ENCODE results near the gene RBP3. TPM values are rescaled to one million over a fixed set of nuclear protein-coding genes. Genes with fewer than 3 reads are reported as not detected.

RBP3 gene
- total RNA-seq, 1 experiment from 2014 or later, result not detected

DNA sequence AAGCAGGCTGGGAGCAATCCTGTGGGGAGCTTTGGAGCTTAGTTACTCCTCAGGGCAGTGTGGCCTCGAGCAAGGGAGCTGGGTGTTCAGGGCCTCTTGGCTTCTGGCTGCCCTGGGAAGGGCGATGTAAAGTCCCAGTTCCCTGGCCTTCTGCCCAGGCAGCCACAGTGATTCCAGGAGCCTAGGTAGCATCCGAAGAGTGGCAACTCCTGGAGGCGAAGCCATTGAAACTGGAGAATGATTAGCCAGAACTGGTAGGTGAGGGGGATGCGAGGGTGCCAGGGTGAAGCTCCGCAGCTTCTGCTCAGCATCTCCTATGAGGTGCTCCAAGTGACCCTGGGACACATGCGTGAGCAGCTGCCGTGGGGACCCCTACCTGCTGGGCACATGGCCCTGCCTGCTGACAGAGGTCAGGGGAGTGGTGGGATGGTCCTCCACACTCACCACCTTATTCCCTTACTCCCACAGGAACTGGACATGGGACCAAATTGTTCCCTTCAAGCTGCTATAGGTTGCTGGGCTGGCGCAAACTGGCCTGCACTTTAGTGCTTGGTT lies 33.7 kb upstream of the RBP3 start:
- no peak overlapping the region for H2AFZ ChIP-seq (ENCODE audit: low read depth, low read length, poor library complexity, severe bottlenecking)
- POLR2A ChIA-PET, result no interaction called here
- H3K27ac ChIP-seq (ENCODE audit: low read depth, low read length), result no peak overlapping the region
- ATAC-seq (no peak), DNase-seq (ENCODE audit: low read depth, low spot score) (no peak)
- CTCF ChIA-PET, result interaction anchor here (4.5 kb wide), 1 partner anchor 267 kb away, joined by 51 read pairs; no protein-coding TSS in a partner anchor
- H3K9me2 ChIP-seq (ENCODE audit: insufficient read depth), result no peaks in the 10 kb centered on the region
- H4K20me1 ChIP-seq (ENCODE audit: insufficient read depth), result no peaks in the 10 kb centered on the region
- no peak overlapping the region for H3K9ac ChIP-seq (ENCODE audit: low read length)
- H3K4me2 ChIP-seq (ENCODE audit: low read length), result no peak overlapping the region
- TF ChIP-seq, protein P1, sequence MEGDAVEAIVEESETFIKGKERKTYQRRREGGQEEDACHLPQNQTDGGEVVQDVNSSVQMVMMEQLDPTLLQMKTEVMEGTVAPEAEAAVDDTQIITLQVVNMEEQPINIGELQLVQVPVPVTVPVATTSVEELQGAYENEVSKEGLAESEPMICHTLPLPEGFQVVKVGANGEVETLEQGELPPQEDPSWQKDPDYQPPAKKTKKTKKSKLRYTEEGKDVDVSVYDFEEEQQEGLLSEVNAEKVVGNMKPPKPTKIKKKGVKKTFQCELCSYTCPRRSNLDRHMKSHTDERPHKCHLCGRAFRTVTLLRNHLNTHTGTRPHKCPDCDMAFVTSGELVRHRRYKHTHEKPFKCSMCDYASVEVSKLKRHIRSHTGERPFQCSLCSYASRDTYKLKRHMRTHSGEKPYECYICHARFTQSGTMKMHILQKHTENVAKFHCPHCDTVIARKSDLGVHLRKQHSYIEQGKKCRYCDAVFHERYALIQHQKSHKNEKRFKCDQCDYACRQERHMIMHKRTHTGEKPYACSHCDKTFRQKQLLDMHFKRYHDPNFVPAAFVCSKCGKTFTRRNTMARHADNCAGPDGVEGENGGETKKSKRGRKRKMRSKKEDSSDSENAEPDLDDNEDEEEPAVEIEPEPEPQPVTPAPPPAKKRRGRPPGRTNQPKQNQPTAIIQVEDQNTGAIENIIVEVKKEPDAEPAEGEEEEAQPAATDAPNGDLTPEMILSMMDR (IDR thresholded peaks at IDR 0.05 in 2 of 3, conservative IDR thresholded peaks at IDR 0.05 in 1 of 3; ENCODE audit: borderline replicate concordance in 1 of 3, insufficient read depth in 1 of 3, low read depth in 2 of 3, low read length in 2 of 3), result no peak
- TF ChIP-seq CBX3 (IDR thresholded peaks at IDR 0.05; ENCODE audit: low read depth), result no peak
- no peak for TF ChIP-seq FOSL1 (IDR thresholded peaks at IDR 0.05; ENCODE audit: low read depth)
- TF ChIP-seq, protein P2, sequence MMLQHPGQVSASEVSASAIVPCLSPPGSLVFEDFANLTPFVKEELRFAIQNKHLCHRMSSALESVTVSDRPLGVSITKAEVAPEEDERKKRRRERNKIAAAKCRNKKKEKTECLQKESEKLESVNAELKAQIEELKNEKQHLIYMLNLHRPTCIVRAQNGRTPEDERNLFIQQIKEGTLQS (IDR thresholded peaks at IDR 0.05), result no peak
- TF ChIP-seq, protein P3, sequence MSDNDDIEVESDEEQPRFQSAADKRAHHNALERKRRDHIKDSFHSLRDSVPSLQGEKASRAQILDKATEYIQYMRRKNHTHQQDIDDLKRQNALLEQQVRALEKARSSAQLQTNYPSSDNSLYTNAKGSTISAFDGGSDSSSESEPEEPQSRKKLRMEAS (IDR thresholded peaks at IDR 0.05), result no peak
- TF ChIP-seq ZFX (IDR thresholded peaks at IDR 0.05), result no peak
- TF ChIP-seq RAD21 (IDR thresholded peaks at IDR 0.05; ENCODE audit: low read depth), result no peak
- no peak for TF ChIP-seq TCF7L2 (IDR thresholded peaks at IDR 0.05; ENCODE audit: borderline replicate concordance, extremely low read depth, insufficient read depth, insufficient read length)
- TF ChIP-seq ELF1 (IDR thresholded peaks at IDR 0.05; ENCODE audit: borderline replicate concordance, low read depth), result no peak
- TF ChIP-seq SIN3A (IDR thresholded peaks at IDR 0.05; ENCODE audit: low read depth), result no peak
- TF ChIP-seq EZH2phosphoT487 (IDR thresholded peaks at IDR 0.05; ENCODE audit: borderline replicate concordance), result no peak
- TF ChIP-seq ZNF274 (IDR thresholded peaks at IDR 0.05; ENCODE audit: low read depth, low read length), result no peak
- TF ChIP-seq SP1 (IDR thresholded peaks at IDR 0.05; ENCODE audit: low read depth), result no peak
- TF ChIP-seq EZH2 (IDR thresholded peaks at IDR 0.05), result no peak
- no peak for TF ChIP-seq POLR2AphosphoS5 (IDR thresholded peaks at IDR 0.05; ENCODE audit: low read depth, low read length)
- no peak for TF ChIP-seq POLR2A (IDR thresholded peaks at IDR 0.05; ENCODE audit: borderline replicate concordance, extremely low read depth, insufficient read depth, insufficient read length)
- no peak for TF ChIP-seq YY1 (IDR thresholded peaks at IDR 0.05; ENCODE audit: extremely low read depth, insufficient replicate concordance, low read depth, low read length)
- TF ChIP-seq, protein P4, sequence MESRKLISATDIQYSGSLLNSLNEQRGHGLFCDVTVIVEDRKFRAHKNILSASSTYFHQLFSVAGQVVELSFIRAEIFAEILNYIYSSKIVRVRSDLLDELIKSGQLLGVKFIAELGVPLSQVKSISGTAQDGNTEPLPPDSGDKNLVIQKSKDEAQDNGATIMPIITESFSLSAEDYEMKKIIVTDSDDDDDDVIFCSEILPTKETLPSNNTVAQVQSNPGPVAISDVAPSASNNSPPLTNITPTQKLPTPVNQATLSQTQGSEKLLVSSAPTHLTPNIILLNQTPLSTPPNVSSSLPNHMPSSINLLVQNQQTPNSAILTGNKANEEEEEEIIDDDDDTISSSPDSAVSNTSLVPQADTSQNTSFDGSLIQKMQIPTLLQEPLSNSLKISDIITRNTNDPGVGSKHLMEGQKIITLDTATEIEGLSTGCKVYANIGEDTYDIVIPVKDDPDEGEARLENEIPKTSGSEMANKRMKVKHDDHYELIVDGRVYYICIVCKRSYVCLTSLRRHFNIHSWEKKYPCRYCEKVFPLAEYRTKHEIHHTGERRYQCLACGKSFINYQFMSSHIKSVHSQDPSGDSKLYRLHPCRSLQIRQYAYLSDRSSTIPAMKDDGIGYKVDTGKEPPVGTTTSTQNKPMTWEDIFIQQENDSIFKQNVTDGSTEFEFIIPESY (IDR thresholded peaks at IDR 0.05; ENCODE audit: extremely low read depth, insufficient replicate concordance, low read length), result no peak
- no peaks in the 10 kb centered on the region for H3K27me3 ChIP-seq (ENCODE audit: insufficient read depth, low read length)
- H3K4me3 ChIP-seq (replicated peaks in 1 of 2; ENCODE audit: low read depth in 1 of 2, low read length in 2 of 2), result no peak overlapping the region
- intact Hi-C loops (cut with micrococcal nuclease), result no loop called here
- RAD21 ChIA-PET (ENCODE audit: low non-redundant PET in 1 of 2, low total read pairs in 2 of 2, uncharacterized antibody in 2 of 2, unreplicated experiment in 2 of 2), result no interaction called here
- H3K79me2 ChIP-seq (ENCODE audit: insufficient read depth, low read length), result no peaks in the 10 kb centered on the region
- no TSS peak for BruUV-seq (replicated peaks)
- H3K9me3 ChIP-seq (ENCODE audit: control insufficient read depth in 1 of 2, insufficient read depth in 1 of 2, low read depth in 1 of 2, low read length in 2 of 2), result no peaks in the 10 kb centered on the region
- peaks cover 0 to 5% of the 10 kb centered on the region in 2 experiments; a peak in 1 of 4 replicates for H3K4me1 ChIP-seq (ENCODE audit: control insufficient read depth in 1 of 2, insufficient read depth in 2 of 2, low read length in 2 of 2)
- H3K36me3 ChIP-seq (ENCODE audit: control insufficient read depth in 1 of 2, insufficient read depth in 2 of 2, low read length in 2 of 2), result no peaks in the 10 kb centered on the region
